ENCODE measurements around the gene STAB2.

DNA sequence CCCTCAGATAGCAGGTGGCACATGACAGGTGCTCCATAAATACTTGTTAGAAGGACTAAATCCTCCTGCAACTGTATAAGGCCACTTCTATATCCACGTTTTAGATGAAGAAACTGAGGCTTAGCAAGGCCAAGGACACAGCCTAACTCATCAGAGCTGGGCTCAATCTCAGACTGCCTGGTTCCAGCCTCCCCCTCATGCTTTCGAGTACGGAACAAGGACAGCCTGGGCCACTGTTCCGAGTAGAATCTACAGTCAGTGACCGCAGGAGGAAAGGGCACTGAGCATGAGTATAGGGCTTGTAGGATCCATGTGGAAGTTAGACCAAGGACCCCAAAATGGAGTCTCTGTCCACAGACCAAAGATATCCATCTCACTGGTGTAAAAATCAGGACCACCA, 169.4 kb downstream of the STAB2 start:
- TF ChIP-seq, protein P1, sequence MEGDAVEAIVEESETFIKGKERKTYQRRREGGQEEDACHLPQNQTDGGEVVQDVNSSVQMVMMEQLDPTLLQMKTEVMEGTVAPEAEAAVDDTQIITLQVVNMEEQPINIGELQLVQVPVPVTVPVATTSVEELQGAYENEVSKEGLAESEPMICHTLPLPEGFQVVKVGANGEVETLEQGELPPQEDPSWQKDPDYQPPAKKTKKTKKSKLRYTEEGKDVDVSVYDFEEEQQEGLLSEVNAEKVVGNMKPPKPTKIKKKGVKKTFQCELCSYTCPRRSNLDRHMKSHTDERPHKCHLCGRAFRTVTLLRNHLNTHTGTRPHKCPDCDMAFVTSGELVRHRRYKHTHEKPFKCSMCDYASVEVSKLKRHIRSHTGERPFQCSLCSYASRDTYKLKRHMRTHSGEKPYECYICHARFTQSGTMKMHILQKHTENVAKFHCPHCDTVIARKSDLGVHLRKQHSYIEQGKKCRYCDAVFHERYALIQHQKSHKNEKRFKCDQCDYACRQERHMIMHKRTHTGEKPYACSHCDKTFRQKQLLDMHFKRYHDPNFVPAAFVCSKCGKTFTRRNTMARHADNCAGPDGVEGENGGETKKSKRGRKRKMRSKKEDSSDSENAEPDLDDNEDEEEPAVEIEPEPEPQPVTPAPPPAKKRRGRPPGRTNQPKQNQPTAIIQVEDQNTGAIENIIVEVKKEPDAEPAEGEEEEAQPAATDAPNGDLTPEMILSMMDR (IDR thresholded peaks at IDR 0.05 in 2 of 3, conservative IDR thresholded peaks at IDR 0.05 in 1 of 3; ENCODE audit: borderline replicate concordance in 1 of 3, insufficient read depth in 1 of 3, low read depth in 2 of 3, low read length in 2 of 3) = no peak
- no peak for TF ChIP-seq EZH2 (IDR thresholded peaks at IDR 0.05)
- TF ChIP-seq EZH2phosphoT487 (IDR thresholded peaks at IDR 0.05; ENCODE audit: borderline replicate concordance) = no peak
- TF ChIP-seq RAD21 (IDR thresholded peaks at IDR 0.05; ENCODE audit: low read depth) = no peak
- no peak for TF ChIP-seq POLR2A (IDR thresholded peaks at IDR 0.05; ENCODE audit: borderline replicate concordance, extremely low read depth, insufficient read depth, insufficient read length)
- TF ChIP-seq, protein P2, sequence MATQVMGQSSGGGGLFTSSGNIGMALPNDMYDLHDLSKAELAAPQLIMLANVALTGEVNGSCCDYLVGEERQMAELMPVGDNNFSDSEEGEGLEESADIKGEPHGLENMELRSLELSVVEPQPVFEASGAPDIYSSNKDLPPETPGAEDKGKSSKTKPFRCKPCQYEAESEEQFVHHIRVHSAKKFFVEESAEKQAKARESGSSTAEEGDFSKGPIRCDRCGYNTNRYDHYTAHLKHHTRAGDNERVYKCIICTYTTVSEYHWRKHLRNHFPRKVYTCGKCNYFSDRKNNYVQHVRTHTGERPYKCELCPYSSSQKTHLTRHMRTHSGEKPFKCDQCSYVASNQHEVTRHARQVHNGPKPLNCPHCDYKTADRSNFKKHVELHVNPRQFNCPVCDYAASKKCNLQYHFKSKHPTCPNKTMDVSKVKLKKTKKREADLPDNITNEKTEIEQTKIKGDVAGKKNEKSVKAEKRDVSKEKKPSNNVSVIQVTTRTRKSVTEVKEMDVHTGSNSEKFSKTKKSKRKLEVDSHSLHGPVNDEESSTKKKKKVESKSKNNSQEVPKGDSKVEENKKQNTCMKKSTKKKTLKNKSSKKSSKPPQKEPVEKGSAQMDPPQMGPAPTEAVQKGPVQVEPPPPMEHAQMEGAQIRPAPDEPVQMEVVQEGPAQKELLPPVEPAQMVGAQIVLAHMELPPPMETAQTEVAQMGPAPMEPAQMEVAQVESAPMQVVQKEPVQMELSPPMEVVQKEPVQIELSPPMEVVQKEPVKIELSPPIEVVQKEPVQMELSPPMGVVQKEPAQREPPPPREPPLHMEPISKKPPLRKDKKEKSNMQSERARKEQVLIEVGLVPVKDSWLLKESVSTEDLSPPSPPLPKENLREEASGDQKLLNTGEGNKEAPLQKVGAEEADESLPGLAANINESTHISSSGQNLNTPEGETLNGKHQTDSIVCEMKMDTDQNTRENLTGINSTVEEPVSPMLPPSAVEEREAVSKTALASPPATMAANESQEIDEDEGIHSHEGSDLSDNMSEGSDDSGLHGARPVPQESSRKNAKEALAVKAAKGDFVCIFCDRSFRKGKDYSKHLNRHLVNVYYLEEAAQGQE (IDR thresholded peaks at IDR 0.05; ENCODE audit: low read depth) = no peak
- no peak for TF ChIP-seq FOSL1 (IDR thresholded peaks at IDR 0.05; ENCODE audit: low read depth)
- no peak for TF ChIP-seq SP1 (IDR thresholded peaks at IDR 0.05; ENCODE audit: low read depth)
